Central memory CD8-positive, alpha-beta T cell (primary cell): ENCODE results near the gene CUX1.
"Not testable (repeated sequence)": the region's sequence is repeated elsewhere in the genome, so short reads cannot be mapped to it uniquely, and the experiment has no call there.

Experiments
- ATAC-seq: fragments of 150-1000 bp; cut with Tn5 transposase; replicated peaks from 2 replicates; pipeline ENCODE4 v1.10.0; 2022; ENCODE audit warnings: mild to moderate bottlenecking, moderate FRiP score, moderate number of reproducible peaks; ENCODE audit not compliant: poor library complexity, severe bottlenecking; ENCODE audit errors: extremely low read depth
- DNase-seq, 2 donors: peaks; one replicate each; pipeline ENCODE4 v3.0.0; 2021; ENCODE audit warnings: low spot score in 2 of 2
- H3K27ac Mint-ChIP-seq: one replicate; pipeline ENCODE4 v1.8.0; 2022; ENCODE audit warnings: low read depth, mild to moderate bottlenecking, moderate library complexity, mixed read lengths
- H3K27me3 Mint-ChIP-seq: one replicate; pipeline ENCODE4 v1.8.0; 2022; ENCODE audit warnings: mixed read lengths
- H3K36me3 Mint-ChIP-seq: one replicate; pipeline ENCODE4 v1.8.0; 2022; ENCODE audit warnings: mild to moderate bottlenecking, moderate library complexity, mixed read lengths; ENCODE audit not compliant: insufficient read depth
- H3K4me1 Mint-ChIP-seq: one replicate; pipeline ENCODE4 v1.8.0; 2022; ENCODE audit warnings: mixed read lengths
- H3K4me3 Mint-ChIP-seq: one replicate; pipeline ENCODE4 v1.8.0; 2022; ENCODE audit warnings: mild to moderate bottlenecking, moderate library complexity, mixed read lengths
- H3K9me3 Mint-ChIP-seq: one replicate; pipeline ENCODE4 v1.8.0; 2022; ENCODE audit warnings: mixed read lengths

Gene CUX1

DNA sequence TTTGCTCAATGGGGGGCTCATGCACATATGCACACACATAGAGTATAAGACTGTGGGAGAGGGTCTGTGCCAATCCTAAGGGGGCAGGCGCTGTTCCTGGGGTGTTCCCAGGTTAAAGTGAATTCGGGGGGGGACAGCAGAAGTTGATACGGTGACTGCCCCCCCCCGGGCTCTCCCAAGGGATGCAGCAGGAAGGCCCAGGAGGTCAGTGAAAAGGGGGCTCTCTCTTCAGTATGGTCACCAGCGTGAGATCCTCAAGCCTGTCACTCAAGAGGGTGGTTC, 506.4 kb downstream of the CUX1 start:
- no peak overlapping the region for H3K4me3 Mint-ChIP-seq
- ATAC-seq (no peak), DNase-seq (no peak)
- peaks cover 12% of the 10 kb centered on the region for H3K27me3 Mint-ChIP-seq
- no peak overlapping the region for H3K27ac Mint-ChIP-seq
- peaks cover 4% of the 10 kb centered on the region for H3K4me1 Mint-ChIP-seq
- H3K36me3 Mint-ChIP-seq = peaks cover 4% of the 10 kb centered on the region
- no peaks in the 10 kb centered on the region for H3K9me3 Mint-ChIP-seq

- not testable (repeated sequence) for H3K36me3 Mint-ChIP-seq, H3K9me3 Mint-ChIP-seq, DNase-seq, H3K4me1 Mint-ChIP-seq, ATAC-seq, H3K27ac Mint-ChIP-seq, H3K4me3 Mint-ChIP-seq
- H3K27me3 Mint-ChIP-seq = peaks cover 12% of the 10 kb centered on the region
Measured at GRCh38 chr7:102325106-102325505, 507.7 kb downstream of the CUX1 start.

- no peak for ATAC-seq
- Mint-ChIP-seq H3K4me3 (no peak overlapping the region), H3K27ac (no peak overlapping the region), H3K27me3 (peaks cover 12% of the 10 kb centered on the region), H3K9me3 (no peaks in the 10 kb centered on the region), H3K36me3 (peaks cover 4% of the 10 kb centered on the region), H3K4me1 (peaks cover 4% of the 10 kb centered on the region)
- DNase-seq = no peak
Measured at GRCh38 chr7:102326157-102326889, 508.9 kb downstream of the CUX1 start.

DNA sequence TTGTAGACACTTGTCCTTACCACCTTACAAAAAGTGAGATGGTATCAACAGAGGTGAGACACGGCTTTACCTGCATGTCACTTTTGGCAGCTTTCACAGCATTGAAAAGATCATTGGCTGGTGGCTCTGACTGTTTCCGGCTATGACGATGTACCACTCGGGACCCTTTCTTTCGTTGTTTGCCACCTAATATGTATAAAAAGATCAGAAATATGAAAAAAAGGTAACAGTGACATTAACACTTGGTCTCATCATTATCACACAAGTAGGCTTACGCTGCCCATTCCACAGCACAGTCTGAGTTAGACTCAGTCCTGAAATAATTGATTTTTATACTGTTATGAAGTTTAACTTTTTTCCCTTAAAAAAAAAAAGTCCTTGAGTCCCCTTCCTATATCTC, 509.8 kb downstream of the CUX1 start:
- not testable (repeated sequence) for DNase-seq
- H3K4me3 Mint-ChIP-seq = peak overlapping the region; percentile 62

DNA sequence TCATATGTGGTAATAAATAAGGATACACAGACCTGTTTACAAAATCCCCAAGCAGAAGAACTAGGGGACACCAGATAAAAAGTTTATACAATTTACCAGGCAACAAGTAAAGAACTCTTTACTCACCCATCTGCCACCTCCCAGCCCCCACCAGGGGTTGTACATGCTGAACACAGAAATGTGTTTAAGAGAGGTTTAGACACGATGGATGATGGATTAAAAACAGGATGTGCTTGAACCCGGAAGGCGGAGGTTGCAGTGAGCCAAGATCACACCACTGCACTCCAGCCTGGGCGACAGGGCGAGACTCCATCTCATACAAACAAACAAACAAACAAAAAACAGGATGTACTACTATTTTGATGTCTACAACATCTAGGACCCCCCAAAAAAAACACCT, 511.4 kb downstream of the CUX1 start:
- not testable (repeated sequence) for H3K9me3 Mint-ChIP-seq, DNase-seq, H3K36me3 Mint-ChIP-seq, H3K4me1 Mint-ChIP-seq
- ATAC-seq = peak; percentile 76
- Mint-ChIP-seq H3K27me3 (peaks cover 21% of the 10 kb centered on the region), H3K4me3 (peak overlapping the region; percentile 74), H3K27ac (peak overlapping the region; percentile 96)

More for the DNA sequence above, 509.8 kb downstream of the CUX1 start:
- not testable (repeated sequence) for H3K4me1 Mint-ChIP-seq, H3K36me3 Mint-ChIP-seq, ATAC-seq, H3K9me3 Mint-ChIP-seq
- Mint-ChIP-seq H3K27me3 (peaks cover 18% of the 10 kb centered on the region), H3K27ac (peak overlapping the region; percentile 93)

DNA sequence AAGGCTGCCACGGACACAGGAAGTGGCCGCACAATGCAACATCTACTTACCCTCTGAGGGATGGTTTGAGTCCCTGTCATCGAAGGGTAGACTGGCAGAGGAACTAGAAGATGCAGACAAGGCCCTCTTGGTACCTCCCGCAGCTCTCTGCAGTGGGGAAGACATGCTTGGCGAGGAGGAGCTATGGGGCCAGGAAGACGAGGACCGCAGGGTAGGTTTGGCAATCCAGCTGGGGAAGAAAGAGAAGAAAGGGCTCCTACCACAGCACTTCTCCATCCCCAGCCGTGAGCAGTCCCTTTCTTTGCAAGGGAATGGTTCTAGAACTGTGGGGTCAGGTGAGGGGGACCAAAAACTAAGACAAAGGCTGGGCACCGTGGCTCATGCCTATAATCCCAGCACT, 511.9 kb downstream of the CUX1 start:
- Mint-ChIP-seq H3K27ac (peak overlapping the region; percentile 96), H3K27me3 (peaks cover 21% of the 10 kb centered on the region), H3K4me3 (peak overlapping the region; percentile 74)
- not testable (repeated sequence) for H3K36me3 Mint-ChIP-seq, DNase-seq, H3K9me3 Mint-ChIP-seq, H3K4me1 Mint-ChIP-seq
- peak; percentile 11 for ATAC-seq

DNA sequence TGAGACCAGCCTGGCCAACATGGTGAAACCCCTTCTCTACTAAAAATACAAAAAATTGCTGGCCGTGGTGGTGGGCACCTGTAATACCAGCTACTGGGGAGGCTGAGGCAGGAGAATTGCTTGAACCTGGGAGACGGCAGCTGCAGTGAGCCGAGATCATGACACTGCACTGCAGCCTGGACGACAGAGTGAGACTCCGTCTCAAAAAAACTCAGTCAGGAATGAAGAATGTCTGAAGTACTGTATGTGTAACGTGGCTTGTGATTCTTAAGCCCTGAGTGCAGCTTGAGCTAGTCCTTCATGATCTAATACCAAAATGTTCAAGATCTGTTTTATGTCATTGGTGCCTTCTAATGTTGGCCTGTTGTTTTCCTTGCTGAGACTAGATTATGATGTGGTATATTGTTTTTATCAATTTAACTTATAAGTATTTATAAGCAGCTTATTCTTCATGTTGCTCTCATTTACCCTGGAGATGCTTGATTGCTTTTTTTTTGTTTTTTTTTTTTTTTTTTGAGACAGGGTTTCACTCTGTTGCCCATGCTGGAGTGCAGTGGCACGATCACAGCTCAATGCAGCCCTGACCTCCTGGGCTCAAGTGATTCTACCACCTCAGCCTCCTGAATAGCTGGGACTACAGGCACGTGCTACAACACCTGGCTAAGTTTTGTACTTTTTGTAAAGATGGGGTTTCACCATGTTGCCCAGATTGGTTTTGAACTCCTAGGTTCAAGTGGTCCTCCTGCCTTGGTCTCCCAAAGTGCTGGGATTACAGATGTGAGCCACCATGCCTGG, 513.4 kb downstream of the CUX1 start:
- H3K27ac Mint-ChIP-seq, H3K4me3 Mint-ChIP-seq, DNase-seq, ATAC-seq, H3K4me1 Mint-ChIP-seq, H3K36me3 Mint-ChIP-seq, H3K9me3 Mint-ChIP-seq: not testable (repeated sequence)
- H3K27me3 Mint-ChIP-seq = peaks cover 21% of the 10 kb centered on the region
